CD4-positive, CD25-positive, alpha-beta regulatory T cell (primary cell): ENCODE measurements around the gene YPEL3. TPM values are rescaled to one million over a fixed set of nuclear protein-coding genes. Genes with fewer than 3 reads are reported as not detected.
"Not testable (repeated sequence)": the region's sequence is repeated elsewhere in the genome, so short reads cannot be mapped to it uniquely, and the experiment has no call there.

Experiments
- ATAC-seq, 2 donors: fragments of 150-1000 bp; cut with Tn5 transposase; one replicate each; pipeline ENCODE4 v1.10.0; 2021; ENCODE audit warnings: low read depth in 2 of 2, moderate number of reproducible peaks in 2 of 2, moderate library complexity in 1 of 2
- DNase-seq, 3 donors: peaks; one replicate each; pipeline versions ENCODE4 v3.0.0 to v3.0.0-alpha.2; 2012 to 2022; ENCODE audit warnings: mixed read lengths in 1 of 3
- H3K27ac ChIP-seq: one replicate; pipeline ENCODE4 v1.7.0; 2013; ENCODE audit warnings: mild to moderate bottlenecking, low read length; ENCODE audit not compliant: insufficient read depth, poor library complexity, severe bottlenecking
- H3K27me3 ChIP-seq: one replicate; pipeline ENCODE4 v1.7.0; 2013; ENCODE audit warnings: low read length; ENCODE audit not compliant: control insufficient read depth, insufficient read depth
- H3K36me3 ChIP-seq: one replicate; pipeline ENCODE4 v1.7.0; 2013; ENCODE audit warnings: mild to moderate bottlenecking, low read length, moderate library complexity; ENCODE audit not compliant: control insufficient read depth, insufficient read depth
- H3K4me1 ChIP-seq: 2 replicates; pipeline ENCODE4 v1.7.0; 2013; ENCODE audit warnings: mild to moderate bottlenecking, low read length; ENCODE audit not compliant: insufficient read depth, control insufficient read depth, poor library complexity, severe bottlenecking
- H3K4me3 ChIP-seq: one replicate; pipeline ENCODE4 v1.7.0; 2013; ENCODE audit warnings: low read depth, mild to moderate bottlenecking, low read length, moderate library complexity
- H3K9me3 ChIP-seq, 2 experiments: 1 replicate in 1 of 2; 2 replicates in 1 of 2; pipeline ENCODE4 v1.7.0; 2013; ENCODE audit warnings: low read length in 2 of 2, mild to moderate bottlenecking in 1 of 2, moderate library complexity in 1 of 2; ENCODE audit not compliant: control insufficient read depth in 2 of 2
- H3K27ac Mint-ChIP-seq, 3 donors: one replicate each; pipeline ENCODE4 v1.8.0; 2020 to 2022; ENCODE audit warnings: mild to moderate bottlenecking in 3 of 3, mixed read lengths in 3 of 3, moderate library complexity in 2 of 3
- H3K27me3 Mint-ChIP-seq: one replicate; pipeline ENCODE4 v1.8.0; 2022; ENCODE audit warnings: mild to moderate bottlenecking, mixed read lengths
- H3K36me3 Mint-ChIP-seq: one replicate; pipeline ENCODE4 v1.8.0; 2020; ENCODE audit warnings: mixed read lengths
- H3K4me1 Mint-ChIP-seq, 4 donors: one replicate each; pipeline ENCODE4 v1.8.0; 2020 to 2022; ENCODE audit warnings: mixed read lengths in 4 of 4, mild to moderate bottlenecking in 1 of 4
- H3K4me3 Mint-ChIP-seq, 4 donors: one replicate each; pipeline ENCODE4 v1.8.0; 2020 to 2022; ENCODE audit warnings: mild to moderate bottlenecking in 4 of 4, mixed read lengths in 4 of 4, moderate library complexity in 3 of 4
- H3K9me3 Mint-ChIP-seq, 7 donors: one replicate each; pipeline ENCODE4 v1.8.0; 2020 to 2022; ENCODE audit warnings: mixed read lengths in 7 of 7, mild to moderate bottlenecking in 3 of 7, moderate library complexity in 2 of 7
- polyA plus RNA-seq, 4 donors: library from polyadenylated mRNA; unstranded; fragments of 300-500 nt; fragmentation: Illumina TruSeq; gene quantifications; one replicate each; pipeline ENCODE4 v1.2.3, GENCODE V29; 2021
- total RNA-seq: library from RNA; stranded (reverse); gene quantifications from one replicate; pipeline ENCODE4 v1.2.3, GENCODE V29; 2022

YPEL3 gene
- total and polyA plus RNA-seq, 5 donors from 2014 or later: 121 to 319 (median 292) TPM

- H3K9me3 Mint-ChIP-seq: no peaks in the 10 kb centered on the region
- ATAC-seq: peak; percentile 22 to 72
- no peaks in the 10 kb centered on the region for H3K27me3 Mint-ChIP-seq
- H3K4me3 ChIP-seq: no peak overlapping the region
- H3K4me1 ChIP-seq: peaks cover 25% of the 10 kb centered on the region
- peak overlapping the region; percentile 57 to 77 (median 66) for H3K4me3 Mint-ChIP-seq
- peaks cover 22% of the 10 kb centered on the region for H3K36me3 Mint-ChIP-seq
- H3K9me3 ChIP-seq: no peaks in the 10 kb centered on the region
- H3K27ac ChIP-seq: peak overlapping the region; percentile 57
- H3K4me1 Mint-ChIP-seq: peaks cover 0 to 46% (median 16%) of the 10 kb centered on the region in 4 donors
- peak in 2 of 3 donors; percentile 23 to 70 for DNase-seq
- no peaks in the 10 kb centered on the region for H3K27me3 ChIP-seq
- H3K27ac Mint-ChIP-seq: peak overlapping the region; percentile 47 to 90 (median 73)
- H3K36me3 ChIP-seq: peaks cover 26% of the 10 kb centered on the region
Observed at GRCh38 chr16:30115238-30115637, 19.2 kb upstream of the YPEL3 start.

DNA sequence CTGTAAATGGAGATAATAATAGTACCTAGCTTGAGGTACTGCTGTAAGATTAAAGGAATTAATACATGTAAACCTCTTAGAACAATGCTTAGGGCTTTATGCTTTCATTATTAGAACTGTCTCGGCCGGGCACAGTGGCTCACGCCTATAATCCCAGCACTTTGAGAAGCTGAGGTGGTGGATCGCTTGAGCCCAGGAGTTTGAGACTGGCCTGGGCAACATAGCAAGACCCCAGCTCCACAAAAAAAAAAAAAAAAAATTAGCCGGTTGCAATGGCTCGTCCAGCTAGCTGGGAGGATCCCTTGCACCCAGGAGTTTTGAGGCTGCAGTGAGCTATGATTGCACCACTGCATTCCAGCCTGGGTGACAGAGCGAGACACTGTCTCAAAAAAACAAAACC lies 18.8 kb upstream of the YPEL3 start:
- Histone ChIP-seq H3K4me1 (peaks cover 25% of the 10 kb centered on the region), H3K27ac (peak overlapping the region; percentile 57), H3K36me3 (peaks cover 26% of the 10 kb centered on the region)
- Mint-ChIP-seq H3K4me1 (peaks cover 0 to 42% (median 14%) of the 10 kb centered on the region in 4 donors), H3K36me3 (peaks cover 22% of the 10 kb centered on the region), H3K4me3 (peak overlapping the region; percentile 57 to 77 (median 66)), H3K27ac (peak overlapping the region; percentile 47 to 90 (median 73))
- not testable (repeated sequence) for H3K4me3 ChIP-seq, DNase-seq, H3K9me3 Mint-ChIP-seq, H3K9me3 ChIP-seq, H3K27me3 ChIP-seq, H3K27me3 Mint-ChIP-seq, ATAC-seq

DNA sequence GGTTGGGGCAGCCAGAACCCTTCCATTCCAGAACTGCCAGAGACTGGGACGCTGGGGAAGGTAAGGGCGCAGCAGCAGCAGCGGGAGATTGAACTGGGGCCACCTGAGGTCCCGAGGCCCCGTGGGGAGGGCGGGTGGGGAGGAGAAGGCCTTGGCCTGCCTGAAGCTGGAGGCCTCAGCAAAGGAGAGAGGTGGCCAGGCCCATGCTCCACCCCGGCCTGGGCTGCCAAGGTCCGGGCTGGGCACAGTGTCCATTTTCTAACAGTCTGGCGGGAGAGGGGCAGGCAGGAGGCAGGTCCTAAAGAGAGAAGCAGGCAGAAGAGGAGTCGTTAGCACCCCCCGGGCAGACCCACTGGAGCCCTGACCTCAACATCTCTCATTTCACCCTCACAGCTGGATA lies 18.4 kb upstream of the YPEL3 start:
- Histone ChIP-seq H3K9me3 (no peaks in the 10 kb centered on the region), H3K4me3 (no peak overlapping the region), H3K27me3 (no peaks in the 10 kb centered on the region), H3K36me3 (peaks cover 23% of the 10 kb centered on the region), H3K4me1 (peaks cover 25% of the 10 kb centered on the region), H3K27ac (peak overlapping the region; percentile 41)
- Mint-ChIP-seq H3K36me3 (peaks cover 21% of the 10 kb centered on the region), H3K27me3 (no peaks in the 10 kb centered on the region), H3K9me3 (no peaks in the 10 kb centered on the region), H3K4me3 (peak overlapping the region in 1 of 4 donors; percentile 63), H3K27ac (peak overlapping the region; percentile 47 to 90 (median 73)), H3K4me1 (peaks cover 0 to 38% (median 13%) of the 10 kb centered on the region in 4 donors)
- no peak for ATAC-seq
- no peak for DNase-seq

GRCh38 chr16:30113711-30114333 lies 17.8 kb upstream of the YPEL3 start:
- Histone ChIP-seq H3K9me3 (no peaks in the 10 kb centered on the region), H3K4me1 (peaks cover 25% of the 10 kb centered on the region), H3K4me3 (no peak overlapping the region), H3K27me3 (no peaks in the 10 kb centered on the region), H3K27ac (peak overlapping the region; percentile 41), H3K36me3 (peaks cover 23% of the 10 kb centered on the region)
- H3K27me3 Mint-ChIP-seq: no peaks in the 10 kb centered on the region
- H3K4me1 Mint-ChIP-seq: peaks cover 0 to 34% (median 10%) of the 10 kb centered on the region in 4 donors
- H3K27ac Mint-ChIP-seq: peak overlapping the region; percentile 52 to 73 (median 56)
- DNase-seq (no peak), ATAC-seq (no peak)
- peaks cover 16% of the 10 kb centered on the region for H3K36me3 Mint-ChIP-seq
- no peaks in the 10 kb centered on the region for H3K9me3 Mint-ChIP-seq
- H3K4me3 Mint-ChIP-seq: no peak overlapping the region

DNA sequence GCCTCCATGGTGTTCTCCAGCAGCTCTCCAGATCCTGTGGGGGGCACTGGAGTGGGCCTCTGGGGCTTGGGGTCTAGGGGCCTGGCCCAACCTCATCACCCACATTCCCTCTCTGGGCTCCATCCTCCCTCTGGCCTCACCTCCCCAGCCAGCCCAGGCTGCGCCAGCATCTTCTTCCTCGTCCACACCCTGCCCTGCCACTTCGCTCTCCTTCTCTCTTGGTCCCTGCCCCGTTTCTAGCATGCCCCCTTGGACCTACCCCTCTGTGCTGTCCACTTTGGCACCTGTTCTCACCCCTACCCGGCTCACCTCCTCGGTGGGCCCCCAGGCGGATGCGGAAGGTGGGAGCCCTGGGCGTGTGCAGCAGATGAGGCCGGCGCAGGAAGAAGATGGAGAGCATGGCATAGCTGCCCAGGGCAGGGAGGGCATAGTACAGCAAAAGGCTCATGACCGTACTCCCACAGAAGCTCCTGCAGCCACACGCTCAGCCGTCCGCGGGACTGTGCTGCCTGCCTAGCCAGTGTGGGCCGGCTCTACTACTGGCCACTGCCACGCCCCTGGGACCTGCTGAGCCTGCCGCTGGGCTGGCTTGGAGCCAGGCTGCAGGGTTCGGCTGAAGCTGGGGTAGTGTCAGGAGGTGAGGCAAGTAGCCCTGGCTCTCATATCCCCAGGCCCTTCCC lies 17.2 kb upstream of the YPEL3 start, which contains the start of gene GDPD3:
Gene GDPD3 (minus strand): TSS at position 507 of the 680 bp plus-strand sequence. CDS start 59 bp downstream, at position 448.
- ATAC-seq (no peak), DNase-seq (no peak)
- Histone ChIP-seq H3K27ac (peak within 1 kb of the TSS; percentile 41), H3K4me3 (no peak within 1 kb of the TSS), H3K27me3 (no peaks in the 10 kb centered on the region), H3K36me3 (peaks cover 23% of the 10 kb centered on the region), H3K4me1 (peaks cover 25% of the 10 kb centered on the region), H3K9me3 (no peaks in the 10 kb centered on the region)
- no peaks in the 10 kb centered on the region for H3K27me3 Mint-ChIP-seq
- H3K4me1 Mint-ChIP-seq: peaks cover 0 to 34% (median 10%) of the 10 kb centered on the region in 4 donors
- H3K36me3 Mint-ChIP-seq: peaks cover 15% of the 10 kb centered on the region
- no peaks in the 10 kb centered on the region for H3K9me3 Mint-ChIP-seq
- no peak within 1 kb of the TSS for H3K4me3 Mint-ChIP-seq
- H3K27ac Mint-ChIP-seq: peak within 1 kb of the TSS; percentile 52 to 83 (median 73)

GRCh38 chr16:30112197-30113030 lies 16.4 kb upstream of the YPEL3 start:
- H3K27ac ChIP-seq: no peak overlapping the region

GRCh38 chr16:30110661-30111060 lies 14.6 kb upstream of the YPEL3 start:
- peaks cover 11% of the 10 kb centered on the region for H3K36me3 ChIP-seq
- no peaks in the 10 kb centered on the region for H3K27me3 ChIP-seq
- peaks cover 25% of the 10 kb centered on the region for H3K4me1 ChIP-seq
- Mint-ChIP-seq H3K36me3 (peaks cover 16% of the 10 kb centered on the region), H3K4me3 (no peak overlapping the region), H3K27me3 (no peaks in the 10 kb centered on the region), H3K4me1 (peaks cover 0 to 30% (median 10%) of the 10 kb centered on the region in 4 donors), H3K27ac (no peak overlapping the region), H3K9me3 (no peaks in the 10 kb centered on the region)
- ATAC-seq (no peak), DNase-seq (no peak)
- H3K9me3 ChIP-seq: no peaks in the 10 kb centered on the region
- H3K4me3 ChIP-seq: no peak overlapping the region
- H3K27ac ChIP-seq: no peak overlapping the region

More at GRCh38 chr16:30112197-30113030, 16.4 kb upstream of the YPEL3 start:
- Mint-ChIP-seq H3K27ac (no peak overlapping the region), H3K36me3 (peaks cover 17% of the 10 kb centered on the region), H3K4me3 (no peak overlapping the region), H3K4me1 (peaks cover 0 to 34% (median 10%) of the 10 kb centered on the region in 4 donors), H3K27me3 (no peaks in the 10 kb centered on the region), H3K9me3 (no peaks in the 10 kb centered on the region)
- peaks cover 15% of the 10 kb centered on the region for H3K36me3 ChIP-seq
- H3K4me3 ChIP-seq: no peak overlapping the region
- H3K4me1 ChIP-seq: peaks cover 25% of the 10 kb centered on the region
- peak in 1 of 2 donors; percentile 28 for ATAC-seq
- no peaks in the 10 kb centered on the region for H3K27me3 ChIP-seq
- peak; percentile 29 to 77 (median 34) for DNase-seq
- no peaks in the 10 kb centered on the region for H3K9me3 ChIP-seq
